HG03039 (cell line): ENCODE results near the gene PTGFR.

Source experiments
- ATAC-seq: cut with Tn5 transposase; IDR thresholded peaks from one replicate; pipeline ENCODE4 v1.9.1; 2021; ENCODE audit warnings: mild to moderate bottlenecking, moderate library complexity; ENCODE audit not compliant: unreplicated experiment

Gene PTGFR

GRCh38 chr1:78490861-78491450 is at the start of gene PTGFR:
Gene PTGFR (plus strand): TSS chr1:78490974. CDS start chr1:78492744, 1,770 bp downstream.
- ATAC-seq = no peak

GRCh38 chr1:78441921-78442320 is 48.9 kb upstream of the PTGFR start:
- no peak for ATAC-seq

GRCh38 chr1:78447086-78447485 is 43.7 kb upstream of the PTGFR start:
- ATAC-seq = no peak

- no peak for ATAC-seq
Observed at GRCh38 chr1:78464449-78464891, 26.3 kb upstream of the PTGFR start.

GRCh38 chr1:78465143-78465542 is 25.6 kb upstream of the PTGFR start:
- ATAC-seq = no peak

GRCh38 chr1:78468521-78468920 is 22.3 kb upstream of the PTGFR start:
- ATAC-seq = no peak

- ATAC-seq = no peak
Observed at GRCh38 chr1:78469576-78469975, 21.2 kb upstream of the PTGFR start.

GRCh38 chr1:78471890-78472620 is 18.7 kb upstream of the PTGFR start:
- no peak for ATAC-seq

GRCh38 chr1:78472851-78473496 is 17.8 kb upstream of the PTGFR start:
- no peak for ATAC-seq

- no peak for ATAC-seq
Observed at GRCh38 chr1:78474092-78474491, 16.7 kb upstream of the PTGFR start.

- no peak for ATAC-seq
Observed at GRCh38 chr1:78475888-78476610, 14.7 kb upstream of the PTGFR start.

- no peak for ATAC-seq
Observed at GRCh38 chr1:78483903-78484302, 6.9 kb upstream of the PTGFR start.

- no peak for ATAC-seq
Observed at GRCh38 chr1:78491451-78492071, 787 bp downstream of the PTGFR start.

GRCh38 chr1:78492386-78492950 is 1.7 kb downstream of the PTGFR start:
- no peak for ATAC-seq

GRCh38 chr1:78493451-78493850 is 2.7 kb downstream of the PTGFR start:
- ATAC-seq = no peak

GRCh38 chr1:78497201-78497600 is 6.4 kb downstream of the PTGFR start:
- ATAC-seq = no peak

- ATAC-seq = no peak
Observed at GRCh38 chr1:78500529-78500928, 9.8 kb downstream of the PTGFR start.

- ATAC-seq = no peak
Observed at GRCh38 chr1:78501203-78501602, 10.4 kb downstream of the PTGFR start.

- ATAC-seq = no peak
Observed at GRCh38 chr1:78511334-78511733, 20.6 kb downstream of the PTGFR start.

GRCh38 chr1:78516716-78517115 is 25.9 kb downstream of the PTGFR start:
- ATAC-seq = no peak

- no peak for ATAC-seq
Observed at GRCh38 chr1:78519446-78519845, 28.7 kb downstream of the PTGFR start.
